HepG2 (cell line): ENCODE data around the gene SOWAHA. TPM values are rescaled to one million over a fixed set of nuclear protein-coding genes. Genes with fewer than 3 reads are reported as not detected.

Source experiments
- GZF1 ChIP-seq: sonication (generic); formaldehyde crosslinking; IDR thresholded peaks from 2 replicates; pipeline ENCODE4 v1.5.1; 2020; ENCODE audit warnings: mild to moderate bottlenecking, missing genetic modification reagents
- JUNB ChIP-seq: sonication (generic); formaldehyde crosslinking; IDR thresholded peaks from 2 replicates; pipeline ENCODE4 v1.8.0; 2022; ENCODE audit warnings: missing genetic modification reagents, mild to moderate bottlenecking, borderline replicate concordance
- POLR2A ChIP-seq, 2 experiments: IDR thresholded peaks; 2 replicates each; pipeline ENCODE4 v1.6.1; 2011; ENCODE audit warnings: low read depth in 2 of 2, low read length in 2 of 2, mild to moderate bottlenecking in 1 of 2, moderate library complexity in 1 of 2; ENCODE audit not compliant: insufficient read depth in 1 of 2
- SP140L ChIP-seq: sonication (generic); formaldehyde crosslinking; IDR thresholded peaks from 2 replicates; pipeline ENCODE4 v1.4.0; 2020; ENCODE audit warnings: missing genetic modification reagents, borderline replicate concordance
- ZNF253 ChIP-seq: sonication (generic); formaldehyde crosslinking; IDR thresholded peaks from 2 replicates; pipeline ENCODE4 v1.8.0; 2022; ENCODE audit warnings: mild to moderate bottlenecking, missing genetic modification reagents, borderline replicate concordance
- ZNF326 ChIP-seq: sonication (generic); formaldehyde crosslinking; IDR thresholded peaks from 2 replicates; pipeline ENCODE4 v1.4.0; 2020; ENCODE audit warnings: missing genetic modification reagents, borderline replicate concordance
- ZSCAN20 ChIP-seq: sonication (generic); formaldehyde crosslinking; IDR thresholded peaks from 2 replicates; pipeline ENCODE4 v1.4.0; 2020; ENCODE audit warnings: missing genetic modification reagents, mild to moderate bottlenecking, borderline replicate concordance
- polyA plus RNA-seq, 8 experiments: library from polyadenylated mRNA; depleted of rRNA in 3 of 8; stranded (reverse) in 7 of 8; unstranded in 1 of 8; fragments of >200 nt; fragmentation: Illumina TruSeq in 4 of 8; extraction: Trizol in 4 of 8; gene quantifications; 2 replicates each; pipeline versions ENCODE4 v1.2.1 to v1.2.3, GENCODE V29; 2011 to 2016; ENCODE audit warnings: low read depth in 4 of 8, missing spikeins in 1 of 8, mixed read lengths in 1 of 8; ENCODE audit not compliant: insufficient read depth in 1 of 8
- total RNA-seq, 5 experiments: library from RNA; depleted of rRNA; stranded (reverse); fragments of >200 nt; fragmentation: Illumina TruSeq; extraction: Trizol; gene quantifications; 2 replicates each; pipeline ENCODE4 v1.2.3, GENCODE V29; 2016; ENCODE audit warnings: low read depth in 1 of 5
- TF ChIP-seq, protein P1 (sequence below): sonication (generic); formaldehyde crosslinking; IDR thresholded peaks from 2 replicates; pipeline ENCODE4 v1.4.0; 2020; ENCODE audit warnings: missing genetic modification reagents, borderline replicate concordance
- TF ChIP-seq, protein P2 (sequence below): sonication (generic); formaldehyde crosslinking; IDR thresholded peaks from 2 replicates; pipeline ENCODE4; 2020; ENCODE audit warnings: missing genetic modification reagents, mild to moderate bottlenecking, borderline replicate concordance
- TF ChIP-seq, protein P3 (sequence below): sonication (generic); formaldehyde crosslinking; IDR thresholded peaks from 2 replicates; pipeline ENCODE4 v1.8.0; 2022; ENCODE audit warnings: missing genetic modification reagents, low read depth, mild to moderate bottlenecking, borderline replicate concordance
- TF ChIP-seq, protein P4 (sequence below): sonication (generic); formaldehyde crosslinking; IDR thresholded peaks from 2 replicates; pipeline ENCODE4 v1.4.0; 2020; ENCODE audit warnings: missing genetic modification reagents, borderline replicate concordance
- TF ChIP-seq, protein P5 (sequence below): fragments of 450-650 bp; IDR thresholded peaks from 2 replicates; pipeline ENCODE4 v1.6.1; 2016
- TF ChIP-seq, protein P6 (sequence below): fragments of 450-650 bp; IDR thresholded peaks from 2 replicates; pipeline ENCODE4 v1.6.1; 2017

The SOWAHA gene
- total and polyA plus RNA-seq, 2 of the 13 experiments (the other 11 are each of a cell fraction or from before 2014, with no cell fraction given), result 0.95 to 1.9 TPM

DNA sequence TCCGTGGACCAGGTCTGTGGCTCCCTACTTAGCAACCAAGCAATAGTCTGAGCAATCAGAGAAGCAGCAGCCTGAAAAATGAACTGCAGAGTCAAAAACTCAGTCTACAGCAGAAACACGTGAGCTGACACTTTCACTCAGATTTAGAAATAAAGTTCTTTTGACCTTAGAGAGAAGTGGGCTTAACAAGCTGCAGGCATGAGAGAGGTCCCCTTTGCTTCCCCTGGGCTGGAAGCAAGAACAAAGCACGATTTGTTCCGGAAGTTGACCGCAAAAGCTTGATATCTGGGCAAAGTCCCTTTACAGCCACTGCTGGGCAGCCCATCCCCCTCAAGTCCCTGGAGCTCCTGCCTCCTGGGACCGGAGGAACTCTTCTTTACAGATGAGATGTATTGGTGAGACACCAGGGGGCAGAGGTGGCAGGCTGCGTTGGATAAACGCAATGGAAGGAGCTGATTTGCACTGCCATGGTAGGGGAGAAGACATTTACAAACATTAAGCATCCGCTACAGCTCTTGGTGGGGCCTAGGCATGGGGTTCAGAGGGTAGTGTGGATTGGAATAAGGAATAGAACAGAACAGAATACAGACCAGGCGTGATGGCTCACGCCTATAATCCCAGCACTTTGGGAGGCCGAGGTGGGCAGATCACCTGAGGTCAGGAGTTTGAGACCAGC, 5.8 kb upstream of the SOWAHA start (continued):
- TF ChIP-seq, protein P1, sequence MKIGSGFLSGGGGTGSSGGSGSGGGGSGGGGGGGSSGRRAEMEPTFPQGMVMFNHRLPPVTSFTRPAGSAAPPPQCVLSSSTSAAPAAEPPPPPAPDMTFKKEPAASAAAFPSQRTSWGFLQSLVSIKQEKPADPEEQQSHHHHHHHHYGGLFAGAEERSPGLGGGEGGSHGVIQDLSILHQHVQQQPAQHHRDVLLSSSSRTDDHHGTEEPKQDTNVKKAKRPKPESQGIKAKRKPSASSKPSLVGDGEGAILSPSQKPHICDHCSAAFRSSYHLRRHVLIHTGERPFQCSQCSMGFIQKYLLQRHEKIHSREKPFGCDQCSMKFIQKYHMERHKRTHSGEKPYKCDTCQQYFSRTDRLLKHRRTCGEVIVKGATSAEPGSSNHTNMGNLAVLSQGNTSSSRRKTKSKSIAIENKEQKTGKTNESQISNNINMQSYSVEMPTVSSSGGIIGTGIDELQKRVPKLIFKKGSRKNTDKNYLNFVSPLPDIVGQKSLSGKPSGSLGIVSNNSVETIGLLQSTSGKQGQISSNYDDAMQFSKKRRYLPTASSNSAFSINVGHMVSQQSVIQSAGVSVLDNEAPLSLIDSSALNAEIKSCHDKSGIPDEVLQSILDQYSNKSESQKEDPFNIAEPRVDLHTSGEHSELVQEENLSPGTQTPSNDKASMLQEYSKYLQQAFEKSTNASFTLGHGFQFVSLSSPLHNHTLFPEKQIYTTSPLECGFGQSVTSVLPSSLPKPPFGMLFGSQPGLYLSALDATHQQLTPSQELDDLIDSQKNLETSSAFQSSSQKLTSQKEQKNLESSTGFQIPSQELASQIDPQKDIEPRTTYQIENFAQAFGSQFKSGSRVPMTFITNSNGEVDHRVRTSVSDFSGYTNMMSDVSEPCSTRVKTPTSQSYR, result peak; percentile 99
- TF ChIP-seq, protein P2, sequence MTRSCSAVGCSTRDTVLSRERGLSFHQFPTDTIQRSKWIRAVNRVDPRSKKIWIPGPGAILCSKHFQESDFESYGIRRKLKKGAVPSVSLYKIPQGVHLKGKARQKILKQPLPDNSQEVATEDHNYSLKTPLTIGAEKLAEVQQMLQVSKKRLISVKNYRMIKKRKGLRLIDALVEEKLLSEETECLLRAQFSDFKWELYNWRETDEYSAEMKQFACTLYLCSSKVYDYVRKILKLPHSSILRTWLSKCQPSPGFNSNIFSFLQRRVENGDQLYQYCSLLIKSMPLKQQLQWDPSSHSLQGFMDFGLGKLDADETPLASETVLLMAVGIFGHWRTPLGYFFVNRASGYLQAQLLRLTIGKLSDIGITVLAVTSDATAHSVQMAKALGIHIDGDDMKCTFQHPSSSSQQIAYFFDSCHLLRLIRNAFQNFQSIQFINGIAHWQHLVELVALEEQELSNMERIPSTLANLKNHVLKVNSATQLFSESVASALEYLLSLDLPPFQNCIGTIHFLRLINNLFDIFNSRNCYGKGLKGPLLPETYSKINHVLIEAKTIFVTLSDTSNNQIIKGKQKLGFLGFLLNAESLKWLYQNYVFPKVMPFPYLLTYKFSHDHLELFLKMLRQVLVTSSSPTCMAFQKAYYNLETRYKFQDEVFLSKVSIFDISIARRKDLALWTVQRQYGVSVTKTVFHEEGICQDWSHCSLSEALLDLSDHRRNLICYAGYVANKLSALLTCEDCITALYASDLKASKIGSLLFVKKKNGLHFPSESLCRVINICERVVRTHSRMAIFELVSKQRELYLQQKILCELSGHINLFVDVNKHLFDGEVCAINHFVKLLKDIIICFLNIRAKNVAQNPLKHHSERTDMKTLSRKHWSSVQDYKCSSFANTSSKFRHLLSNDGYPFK, result no peak
- TF ChIP-seq ZNF253 (no peak), ZNF326 (no peak), SP140L (CRISPR knock-in tag) (no peak), ZSCAN20 (CRISPR knock-in tag) (no peak), GZF1 (CRISPR knock-in tag) (no peak), POLR2A (IDR thresholded peaks at IDR 0.05; ENCODE audit: insufficient read depth in 1 of 2, low read depth in 2 of 2, low read length in 2 of 2) (peak; percentile 81 to 95), JUNB (no peak)
- TF ChIP-seq, protein P3, sequence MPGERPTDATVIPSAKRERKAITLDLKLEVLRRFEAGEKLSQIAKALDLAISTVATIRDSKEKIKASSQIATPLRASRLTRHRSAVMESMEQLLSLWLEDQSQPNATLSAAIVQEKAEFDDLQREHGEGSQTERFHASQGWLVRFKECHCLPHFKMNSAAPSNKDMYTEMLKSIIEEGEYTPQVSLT (CRISPR knock-in tag), result 0 out of 2 replicates have a peak, but pooled peaks have one; percentile 8
- TF ChIP-seq, protein P4, sequence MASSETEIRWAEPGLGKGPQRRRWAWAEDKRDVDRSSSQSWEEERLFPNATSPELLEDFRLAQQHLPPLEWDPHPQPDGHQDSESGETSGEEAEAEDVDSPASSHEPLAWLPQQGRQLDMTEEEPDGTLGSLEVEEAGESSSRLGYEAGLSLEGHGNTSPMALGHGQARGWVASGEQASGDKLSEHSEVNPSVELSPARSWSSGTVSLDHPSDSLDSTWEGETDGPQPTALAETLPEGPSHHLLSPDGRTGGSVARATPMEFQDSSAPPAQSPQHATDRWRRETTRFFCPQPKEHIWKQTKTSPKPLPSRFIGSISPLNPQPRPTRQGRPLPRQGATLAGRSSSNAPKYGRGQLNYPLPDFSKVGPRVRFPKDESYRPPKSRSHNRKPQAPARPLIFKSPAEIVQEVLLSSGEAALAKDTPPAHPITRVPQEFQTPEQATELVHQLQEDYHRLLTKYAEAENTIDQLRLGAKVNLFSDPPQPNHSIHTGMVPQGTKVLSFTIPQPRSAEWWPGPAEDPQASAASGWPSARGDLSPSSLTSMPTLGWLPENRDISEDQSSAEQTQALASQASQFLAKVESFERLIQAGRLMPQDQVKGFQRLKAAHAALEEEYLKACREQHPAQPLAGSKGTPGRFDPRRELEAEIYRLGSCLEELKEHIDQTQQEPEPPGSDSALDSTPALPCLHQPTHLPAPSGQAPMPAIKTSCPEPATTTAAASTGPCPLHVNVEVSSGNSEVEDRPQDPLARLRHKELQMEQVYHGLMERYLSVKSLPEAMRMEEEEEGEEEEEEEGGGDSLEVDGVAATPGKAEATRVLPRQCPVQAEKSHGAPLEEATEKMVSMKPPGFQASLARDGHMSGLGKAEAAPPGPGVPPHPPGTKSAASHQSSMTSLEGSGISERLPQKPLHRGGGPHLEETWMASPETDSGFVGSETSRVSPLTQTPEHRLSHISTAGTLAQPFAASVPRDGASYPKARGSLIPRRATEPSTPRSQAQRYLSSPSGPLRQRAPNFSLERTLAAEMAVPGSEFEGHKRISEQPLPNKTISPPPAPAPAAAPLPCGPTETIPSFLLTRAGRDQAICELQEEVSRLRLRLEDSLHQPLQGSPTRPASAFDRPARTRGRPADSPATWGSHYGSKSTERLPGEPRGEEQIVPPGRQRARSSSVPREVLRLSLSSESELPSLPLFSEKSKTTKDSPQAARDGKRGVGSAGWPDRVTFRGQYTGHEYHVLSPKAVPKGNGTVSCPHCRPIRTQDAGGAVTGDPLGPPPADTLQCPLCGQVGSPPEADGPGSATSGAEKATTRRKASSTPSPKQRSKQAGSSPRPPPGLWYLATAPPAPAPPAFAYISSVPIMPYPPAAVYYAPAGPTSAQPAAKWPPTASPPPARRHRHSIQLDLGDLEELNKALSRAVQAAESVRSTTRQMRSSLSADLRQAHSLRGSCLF (CRISPR knock-in tag), result no peak
- TF ChIP-seq, protein P5, sequence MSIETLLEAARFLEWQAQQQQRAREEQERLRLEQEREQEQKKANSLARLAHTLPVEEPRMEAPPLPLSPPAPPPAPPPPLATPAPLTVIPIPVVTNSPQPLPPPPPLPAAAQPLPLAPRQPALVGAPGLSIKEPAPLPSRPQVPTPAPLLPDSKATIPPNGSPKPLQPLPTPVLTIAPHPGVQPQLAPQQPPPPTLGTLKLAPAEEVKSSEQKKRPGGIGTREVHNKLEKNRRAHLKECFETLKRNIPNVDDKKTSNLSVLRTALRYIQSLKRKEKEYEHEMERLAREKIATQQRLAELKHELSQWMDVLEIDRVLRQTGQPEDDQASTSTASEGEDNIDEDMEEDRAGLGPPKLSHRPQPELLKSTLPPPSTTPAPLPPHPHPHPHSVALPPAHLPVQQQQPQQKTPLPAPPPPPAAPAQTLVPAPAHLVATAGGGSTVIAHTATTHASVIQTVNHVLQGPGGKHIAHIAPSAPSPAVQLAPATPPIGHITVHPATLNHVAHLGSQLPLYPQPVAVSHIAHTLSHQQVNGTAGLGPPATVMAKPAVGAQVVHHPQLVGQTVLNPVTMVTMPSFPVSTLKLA, result no peak
- TF ChIP-seq, protein P6, sequence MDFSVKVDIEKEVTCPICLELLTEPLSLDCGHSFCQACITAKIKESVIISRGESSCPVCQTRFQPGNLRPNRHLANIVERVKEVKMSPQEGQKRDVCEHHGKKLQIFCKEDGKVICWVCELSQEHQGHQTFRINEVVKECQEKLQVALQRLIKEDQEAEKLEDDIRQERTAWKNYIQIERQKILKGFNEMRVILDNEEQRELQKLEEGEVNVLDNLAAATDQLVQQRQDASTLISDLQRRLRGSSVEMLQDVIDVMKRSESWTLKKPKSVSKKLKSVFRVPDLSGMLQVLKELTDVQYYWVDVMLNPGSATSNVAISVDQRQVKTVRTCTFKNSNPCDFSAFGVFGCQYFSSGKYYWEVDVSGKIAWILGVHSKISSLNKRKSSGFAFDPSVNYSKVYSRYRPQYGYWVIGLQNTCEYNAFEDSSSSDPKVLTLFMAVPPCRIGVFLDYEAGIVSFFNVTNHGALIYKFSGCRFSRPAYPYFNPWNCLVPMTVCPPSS, result no peak
